Colonic mucosa (tissue), 4 donors: ENCODE data around the gene MLST8. TPM values are rescaled to one million over a fixed set of nuclear protein-coding genes. Genes with fewer than 3 reads are reported as not detected.

ENCODE experiments used
- DNase-seq: peaks from one replicate; pipeline ENCODE4 v3.0.0-alpha.2; 2020
- H3K27ac ChIP-seq: fragments of 200-600 bp; one replicate; pipeline ENCODE4 v1.8.0; 2021
- H3K27me3 ChIP-seq: fragments of 200-600 bp; one replicate; pipeline ENCODE4 v1.8.0; 2021
- H3K36me3 ChIP-seq: fragments of 200-600 bp; one replicate; pipeline ENCODE4 v1.8.0; 2021
- H3K4me1 ChIP-seq: fragments of 200-600 bp; one replicate; pipeline ENCODE4 v1.8.0; 2021; ENCODE audit warnings: mild to moderate bottlenecking
- H3K4me3 ChIP-seq: fragments of 200-600 bp; one replicate; pipeline ENCODE4 v1.8.0; 2021
- H3K9ac ChIP-seq, 2 donors: one replicate each; pipeline ENCODE4 v1.7.0; 2013; ENCODE audit warnings: control low read depth in 2 of 2, low read depth in 2 of 2, low read length in 2 of 2
- H3K9me3 ChIP-seq: fragments of 200-600 bp; one replicate; pipeline ENCODE4 v1.8.0; 2021
- CTCF ChIP-seq: fragments of 200-600 bp; IDR thresholded peaks from one replicate; pipeline ENCODE4 v1.8.0; 2022; ENCODE audit warnings: antibody characterized with exemption, mild to moderate bottlenecking
- intact Hi-C: fragments of 100-400 bp; cut with DNase I; formaldehyde crosslinking; loops from one replicate; pipeline ENCODE4 v1.14.1; 2022
- total RNA-seq, 2 donors: library from RNA; stranded (reverse); fragmentation: NEBNext Ultra II Directional in 1 of 2; extraction: Animal tissue kit (Norgen Biotek cat#: 25700) in 1 of 2; gene quantifications; one replicate each; pipeline ENCODE4 v1.2.1, GENCODE V29; 2021
- donor health status: healthy.
- donor health status: DM: no; HTN: no; CAD: no.
- donor health status: DM: no; HTN: no; CAD: no.

The MLST8 gene
- total RNA-seq, 2 donors from 2014 or later, result 26.5 to 53.5 TPM

GRCh38 chr16:2191446-2191706 lies 13.9 kb upstream of the MLST8 start:
- Histone ChIP-seq H3K9ac (no peak overlapping the region), H3K27me3 (peaks cover 23% of the 10 kb centered on the region), H3K27ac (no peak overlapping the region), H3K4me3 (no peak overlapping the region), H3K4me1 (no peaks in the 10 kb centered on the region), H3K36me3 (no peaks in the 10 kb centered on the region), H3K9me3 (no peaks in the 10 kb centered on the region)
- DNase-seq, result no peak
- no peak for TF ChIP-seq CTCF
- intact Hi-C loops, result no loop called here

- DNase-seq, result no peak
Observed at GRCh38 chr16:2194166-2194834, 11.0 kb upstream of the MLST8 start.

GRCh38 chr16:2194852-2195321 lies 10.4 kb upstream of the MLST8 start:
- Histone ChIP-seq H3K27me3 (peaks cover 34% of the 10 kb centered on the region), H3K4me1 (no peaks in the 10 kb centered on the region), H3K4me3 (no peak overlapping the region), H3K9me3 (no peaks in the 10 kb centered on the region), H3K36me3 (no peaks in the 10 kb centered on the region), H3K9ac (no peak overlapping the region), H3K27ac (no peak overlapping the region)
- TF ChIP-seq CTCF, result peak; percentile 50
- intact Hi-C loops, result no loop called here
- peak; percentile 59 for DNase-seq

More at GRCh38 chr16:2194166-2194834, 11.0 kb upstream of the MLST8 start:
- Histone ChIP-seq H3K36me3 (no peaks in the 10 kb centered on the region), H3K4me3 (no peak overlapping the region), H3K4me1 (no peaks in the 10 kb centered on the region), H3K9me3 (no peaks in the 10 kb centered on the region), H3K9ac (no peak overlapping the region), H3K27ac (no peak overlapping the region), H3K27me3 (peaks cover 34% of the 10 kb centered on the region)
- intact Hi-C loops, result no loop called here
- TF ChIP-seq CTCF, result no peak

GRCh38 chr16:2195322-2196161 lies 9.7 kb upstream of the MLST8 start:
- intact Hi-C loops, result no loop called here
- no peaks in the 10 kb centered on the region for H3K9me3 ChIP-seq
- no peaks in the 10 kb centered on the region for H3K36me3 ChIP-seq
- peak overlapping the region; percentile 7 for H3K4me3 ChIP-seq
- H3K27ac ChIP-seq, result no peak overlapping the region
- H3K9ac ChIP-seq, result peak overlapping the region in 1 of 2 donors; percentile 43
- DNase-seq, result no peak
- H3K27me3 ChIP-seq, result peaks cover 34% of the 10 kb centered on the region
- no peaks in the 10 kb centered on the region for H3K4me1 ChIP-seq
- TF ChIP-seq CTCF, result no peak

GRCh38 chr16:2196162-2196980 lies 8.9 kb upstream of the MLST8 start, which contains the start of gene CASKIN1:
CASKIN1 (minus strand) TSS chr16:2196605; CDS start chr16:2196432, 173 bp downstream.
- Histone ChIP-seq H3K27ac (no peak within 1 kb of the TSS), H3K4me1 (no peaks in the 10 kb centered on the region), H3K9ac (peak within 1 kb of the TSS in 1 of 2 donors; percentile 43), H3K4me3 (peak within 1 kb of the TSS; percentile 7), H3K9me3 (no peaks in the 10 kb centered on the region), H3K36me3 (no peaks in the 10 kb centered on the region), H3K27me3 (peaks cover 34% of the 10 kb centered on the region)
- intact Hi-C loops, result no loop called here
- no peak for DNase-seq
- TF ChIP-seq CTCF, result no peak
